HG03354 (cell line): ENCODE data around the gene AHCTF1.

ENCODE experiments used
- ATAC-seq: cut with Tn5 transposase; IDR thresholded peaks from one replicate; pipeline ENCODE4 v1.9.1; 2021; ENCODE audit warnings: mild to moderate bottlenecking; ENCODE audit not compliant: unreplicated experiment, poor library complexity, severe bottlenecking

Gene AHCTF1

DNA sequence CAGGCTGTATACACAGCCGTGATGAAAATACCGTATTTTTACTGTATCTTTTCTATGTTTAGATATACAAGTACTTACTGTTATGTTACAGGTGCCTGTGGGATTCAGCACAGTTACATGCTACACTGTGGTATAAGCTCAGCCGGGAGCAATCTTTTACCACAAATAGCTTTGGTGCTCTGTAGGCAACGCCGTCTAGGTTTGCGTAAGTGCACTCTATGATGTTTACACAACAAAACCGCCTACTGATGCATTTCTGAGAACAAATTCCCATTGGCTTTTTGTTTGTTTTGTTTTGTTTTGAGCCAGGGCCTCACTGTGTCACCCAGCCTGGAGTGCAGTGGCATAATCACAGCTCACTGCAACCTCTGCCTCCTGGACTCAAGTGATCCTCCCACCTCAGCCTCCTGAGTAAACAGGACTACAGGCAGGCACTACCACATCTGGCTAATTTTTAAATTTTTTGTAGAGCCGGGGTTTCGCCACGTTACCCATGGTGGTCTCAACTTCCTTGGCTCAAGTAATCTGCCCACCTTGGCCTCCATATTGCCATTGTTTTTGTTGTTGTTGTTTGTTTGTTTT is 126.5 kb downstream of the AHCTF1 start:
- ATAC-seq = no peak

DNA sequence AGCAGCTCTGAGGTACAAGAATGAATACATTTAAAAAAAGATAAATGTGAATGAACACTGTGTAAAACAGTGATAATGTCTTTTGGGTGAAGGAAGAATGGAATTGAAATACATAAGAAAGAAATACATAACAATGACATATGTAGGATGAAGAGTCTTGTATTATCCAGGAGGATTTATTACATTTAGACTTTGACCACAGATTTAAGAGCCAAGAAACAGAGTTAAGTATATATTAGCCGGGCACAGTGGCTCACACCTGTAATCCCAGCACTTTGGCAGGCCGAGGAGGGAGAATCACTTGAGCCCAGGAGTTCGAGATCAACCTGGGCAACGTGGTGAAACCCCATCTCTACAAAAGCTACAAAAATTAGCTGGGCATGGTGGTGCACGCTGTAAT is 127.9 kb downstream of the AHCTF1 start:
- no peak for ATAC-seq

DNA sequence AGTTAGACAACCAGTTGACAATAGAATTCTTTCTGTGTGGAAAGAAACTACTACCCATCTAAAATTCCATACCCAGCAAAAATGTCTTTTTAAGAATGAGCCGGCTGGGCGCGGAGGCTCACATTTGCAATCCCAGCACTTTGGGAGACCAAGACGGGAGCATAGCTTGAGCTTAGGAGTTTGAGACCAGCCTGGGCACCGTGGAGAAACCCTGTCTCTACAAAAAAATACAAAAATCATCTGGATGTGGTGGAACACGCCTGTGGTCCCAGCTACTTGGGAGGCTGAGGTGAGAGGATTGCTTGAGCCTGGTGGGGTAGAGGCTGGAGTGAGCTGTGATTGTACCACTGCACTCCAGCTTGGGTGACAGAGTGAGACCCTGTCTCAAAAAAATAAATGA is 128.4 kb downstream of the AHCTF1 start:
- no peak for ATAC-seq

DNA sequence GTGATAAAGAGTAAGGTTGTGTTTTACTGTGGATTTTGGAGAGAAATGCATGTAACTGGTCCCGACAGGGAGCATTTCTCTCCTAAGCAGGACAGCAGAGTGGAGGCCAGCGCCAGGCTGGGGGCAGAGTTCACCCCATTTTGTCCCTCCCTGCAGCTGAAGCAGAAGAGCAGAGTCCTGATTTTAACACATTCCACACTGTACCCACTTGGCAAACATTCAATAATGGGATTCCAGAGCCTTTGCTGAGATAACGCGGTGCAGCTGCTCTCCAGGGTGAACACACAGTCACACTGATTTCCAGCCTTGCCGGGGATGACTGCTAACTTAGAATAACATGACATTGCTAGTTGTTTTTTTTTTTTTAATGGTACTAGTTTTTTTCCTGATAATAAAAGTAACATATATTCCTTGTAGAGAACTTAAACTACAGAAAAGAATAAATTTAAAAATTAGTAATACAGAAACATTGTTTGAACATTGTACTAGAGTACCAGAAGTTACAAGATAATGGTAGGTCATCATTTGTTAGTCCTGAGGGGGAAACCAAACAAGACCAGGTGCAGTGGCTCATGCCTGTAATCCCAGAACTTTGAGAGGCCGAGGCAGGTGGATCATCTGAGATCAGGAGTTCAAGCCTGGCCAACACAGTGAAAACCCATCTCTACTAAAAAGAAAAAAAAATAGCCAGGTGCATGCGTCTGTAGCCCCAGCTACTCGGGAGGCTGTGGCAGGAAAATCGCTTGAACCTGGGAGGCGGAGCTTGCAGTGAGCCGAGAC is 130.3 kb downstream of the AHCTF1 start:
- ATAC-seq = no peak

DNA sequence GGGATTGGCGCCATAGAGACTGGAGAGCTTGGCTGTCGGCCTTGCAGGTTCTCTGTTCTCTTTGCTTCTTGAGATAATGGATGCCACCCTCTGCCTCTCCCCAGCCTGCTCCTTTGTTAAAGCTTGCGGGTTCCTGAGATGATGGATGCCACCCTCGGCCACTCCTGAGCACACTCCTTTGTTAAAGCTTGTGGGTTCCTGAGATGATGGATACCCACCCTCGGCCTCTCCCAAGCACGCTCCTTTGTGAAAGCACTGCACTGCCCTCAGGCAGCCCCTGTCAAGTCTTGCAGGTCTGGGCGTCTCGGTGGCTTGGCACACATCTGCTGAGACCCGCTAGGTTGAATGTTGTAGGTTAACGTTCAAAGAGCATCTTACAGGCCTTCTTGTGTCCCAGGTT is 131.0 kb downstream of the AHCTF1 start:
- no peak for ATAC-seq

DNA sequence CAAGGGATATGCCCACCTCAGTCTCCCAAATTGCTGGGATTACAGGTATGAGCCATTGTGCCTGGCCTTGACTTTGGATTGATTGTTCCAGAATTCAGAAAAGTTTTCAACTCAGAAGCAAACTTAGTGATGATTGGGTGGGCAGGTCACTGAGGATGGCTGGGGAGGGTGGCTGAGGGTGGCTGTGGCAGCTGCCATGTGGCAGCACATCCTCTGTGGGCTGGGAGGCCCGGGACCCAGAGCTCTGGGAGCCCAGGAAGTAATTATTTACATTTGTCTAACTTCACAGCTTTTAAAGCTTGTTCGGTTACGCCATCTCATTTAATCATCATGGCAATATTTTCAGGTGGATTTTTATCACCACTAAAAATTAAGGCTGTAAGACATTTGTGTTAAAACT is 131.4 kb downstream of the AHCTF1 start:
- no peak for ATAC-seq

DNA sequence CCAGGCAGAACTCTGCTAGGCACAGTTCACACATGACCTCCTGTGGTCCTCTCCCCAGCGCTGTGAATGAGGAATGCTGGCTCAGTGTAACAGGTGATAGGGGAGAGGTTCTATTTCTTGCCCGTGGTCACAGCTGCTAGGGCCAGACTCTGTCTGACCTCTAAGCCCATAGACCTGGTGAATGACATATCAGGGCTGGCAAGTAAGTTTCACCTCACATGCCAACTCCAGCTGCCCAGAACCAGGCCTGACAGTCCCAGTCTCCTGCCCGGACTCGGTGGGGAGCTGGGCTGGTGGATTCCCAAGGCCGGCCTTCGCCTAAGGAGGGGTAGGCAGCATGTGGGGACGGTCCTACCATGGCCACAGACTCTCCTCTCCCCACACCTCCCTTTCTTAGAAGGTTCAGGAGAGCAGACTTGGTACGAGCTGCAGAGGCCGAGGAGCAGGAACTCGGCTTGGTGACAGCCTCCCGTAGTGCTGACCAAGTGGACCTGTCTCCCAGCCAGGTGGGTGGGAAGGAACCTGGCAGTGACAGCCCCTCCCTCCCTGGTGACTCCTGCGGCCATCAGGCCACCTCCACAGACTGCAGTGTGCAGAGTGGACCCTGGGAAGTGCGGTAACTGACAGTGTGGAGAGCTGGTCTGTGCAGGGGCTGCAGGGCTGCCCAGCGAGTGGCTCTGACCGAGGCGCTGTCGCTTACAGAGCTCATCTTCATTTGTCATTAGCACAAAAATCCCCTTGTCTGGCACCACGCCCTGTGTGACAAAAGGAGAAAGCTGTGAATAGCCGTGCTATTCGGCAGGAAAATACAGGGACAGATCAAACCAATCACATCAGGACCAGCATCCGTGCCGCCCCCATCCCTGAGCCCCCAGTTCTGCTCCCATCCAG is 132.9 kb downstream of the AHCTF1 start:
- no peak for ATAC-seq

DNA sequence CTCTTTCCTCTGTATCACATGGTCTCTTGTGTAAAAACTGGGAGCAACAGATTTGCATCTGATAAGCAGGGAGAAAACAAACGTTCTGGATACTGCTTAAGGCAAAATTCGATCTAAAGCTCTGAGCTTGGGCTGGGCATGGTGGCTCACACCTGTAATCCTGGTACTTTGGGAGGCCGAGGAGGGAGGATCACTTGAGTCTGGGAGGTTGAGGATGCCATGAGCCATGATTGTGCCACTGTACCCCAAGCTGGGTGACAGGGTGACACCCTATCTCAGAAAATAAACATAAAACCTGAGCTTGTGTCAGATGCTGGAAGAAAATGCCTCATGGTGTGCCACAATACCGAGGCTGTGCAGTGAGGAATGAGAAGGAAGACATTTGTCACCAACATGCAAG is 133.6 kb downstream of the AHCTF1 start:
- no peak for ATAC-seq

DNA sequence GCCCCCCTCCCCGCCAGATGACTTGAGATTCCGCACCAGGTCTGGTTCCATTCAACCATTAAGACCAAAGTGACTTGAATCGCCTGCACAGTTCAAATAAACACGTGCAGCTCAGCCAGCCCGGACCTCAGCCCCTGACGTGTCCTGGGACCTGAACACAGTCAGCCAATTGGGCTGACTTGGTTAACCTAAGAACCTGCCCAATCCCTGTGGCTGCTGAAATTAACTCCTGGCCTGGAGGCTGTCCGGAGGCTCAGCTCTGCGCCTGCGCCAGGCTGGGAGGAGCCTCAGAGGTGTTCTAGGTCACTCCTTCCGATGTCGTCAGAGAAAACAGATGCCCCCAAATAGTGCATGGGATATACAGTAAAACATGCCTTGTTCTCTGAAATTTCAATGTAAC is 134.2 kb downstream of the AHCTF1 start:
- no peak for ATAC-seq

DNA sequence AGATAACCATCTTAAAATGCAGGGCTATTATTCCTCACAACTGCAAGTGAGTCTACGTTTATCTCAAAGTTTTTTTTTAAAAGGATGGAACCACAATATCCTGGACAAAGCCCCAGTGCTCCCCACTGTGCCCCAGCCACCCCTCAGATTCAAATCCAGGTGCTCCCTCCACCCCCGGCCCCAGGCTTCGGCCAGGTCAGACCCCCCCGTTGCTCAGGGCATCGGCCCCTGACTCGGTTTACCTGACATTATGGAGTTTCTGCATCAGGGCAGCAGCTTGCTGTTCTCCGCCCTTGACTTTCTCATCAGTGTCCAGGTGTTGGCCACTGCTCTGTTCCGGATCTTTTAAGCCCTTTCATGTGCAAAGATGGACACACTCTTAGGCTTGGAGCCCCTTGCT is 134.6 kb downstream of the AHCTF1 start:
- no peak for ATAC-seq

DNA sequence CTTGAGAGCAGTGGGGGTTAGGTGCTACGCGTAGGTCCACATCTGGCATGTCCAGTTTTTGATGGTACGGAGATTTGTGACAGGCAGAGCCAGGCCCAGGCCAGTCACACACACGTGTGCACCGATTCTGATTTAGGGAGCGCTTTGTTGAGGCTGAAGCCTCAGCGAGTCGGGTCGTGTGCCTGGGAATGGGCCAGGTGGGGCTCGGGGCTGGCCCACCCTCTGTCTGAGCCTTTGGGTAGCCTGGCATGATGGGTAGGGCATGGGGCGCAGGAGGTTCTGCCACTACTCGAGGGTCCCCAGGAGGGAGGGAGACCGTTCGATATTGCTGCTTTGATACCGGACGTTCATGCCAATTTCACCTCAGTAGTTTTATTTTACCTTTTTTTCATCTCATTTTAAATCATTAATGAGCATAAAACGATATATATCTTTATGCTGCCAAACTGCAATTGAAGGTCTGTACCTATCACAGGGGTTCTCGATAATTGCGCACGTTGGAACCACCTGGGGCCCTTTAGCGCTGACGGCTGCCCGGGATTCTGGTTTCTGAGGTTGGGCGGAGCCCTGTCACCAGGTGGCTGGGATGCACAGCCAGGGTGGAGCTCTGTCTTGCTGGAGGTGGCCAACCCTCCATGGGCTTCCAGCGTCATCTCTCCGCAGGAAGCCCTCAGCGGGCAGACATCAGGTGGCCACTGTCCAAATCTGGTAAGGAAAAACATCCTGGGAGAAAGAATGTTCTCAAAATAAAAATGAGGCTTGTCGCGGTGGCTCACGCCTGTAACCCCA is 135.6 kb downstream of the AHCTF1 start:
- ATAC-seq = no peak

DNA sequence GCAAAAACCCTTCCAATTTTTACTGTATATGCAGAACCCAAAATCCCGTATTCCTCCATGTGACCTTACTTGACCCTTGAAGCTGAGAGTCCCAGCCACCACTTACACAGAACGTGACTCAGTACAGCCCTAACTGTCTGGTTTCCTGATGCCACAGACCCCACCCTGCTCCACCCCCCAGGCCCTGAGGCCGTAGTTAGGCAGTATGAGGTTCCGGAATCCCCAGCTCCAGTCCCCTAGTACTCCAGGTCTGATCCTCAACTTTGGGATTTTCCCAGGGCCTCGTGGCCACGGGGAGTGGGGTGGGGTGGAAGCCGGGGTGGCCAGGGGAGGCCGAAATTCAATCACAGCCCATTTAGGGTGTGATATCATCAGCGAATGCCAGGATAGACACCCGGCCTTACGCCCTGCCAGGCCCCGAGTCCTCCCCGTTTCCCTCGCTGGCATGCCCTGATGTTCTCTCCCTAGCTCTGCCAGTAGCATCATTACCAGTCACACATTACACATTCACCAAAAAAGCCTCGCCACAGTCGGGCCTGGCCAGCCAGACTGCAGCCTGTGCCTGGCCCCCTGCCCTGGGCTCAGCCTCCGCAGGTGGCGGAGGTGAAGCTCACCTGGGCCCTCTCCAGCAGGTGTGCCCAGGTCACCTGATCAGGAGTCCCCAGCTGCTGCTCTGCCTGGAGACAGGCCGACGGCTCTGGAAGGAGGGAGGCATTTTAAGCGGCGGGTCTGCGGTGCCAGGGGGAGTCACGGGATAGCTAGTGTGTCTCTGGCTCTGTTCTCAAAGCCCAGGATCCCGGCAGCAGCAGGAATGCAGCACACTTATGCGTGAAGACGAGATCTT is 136.7 kb downstream of the AHCTF1 start:
- ATAC-seq = no peak

DNA sequence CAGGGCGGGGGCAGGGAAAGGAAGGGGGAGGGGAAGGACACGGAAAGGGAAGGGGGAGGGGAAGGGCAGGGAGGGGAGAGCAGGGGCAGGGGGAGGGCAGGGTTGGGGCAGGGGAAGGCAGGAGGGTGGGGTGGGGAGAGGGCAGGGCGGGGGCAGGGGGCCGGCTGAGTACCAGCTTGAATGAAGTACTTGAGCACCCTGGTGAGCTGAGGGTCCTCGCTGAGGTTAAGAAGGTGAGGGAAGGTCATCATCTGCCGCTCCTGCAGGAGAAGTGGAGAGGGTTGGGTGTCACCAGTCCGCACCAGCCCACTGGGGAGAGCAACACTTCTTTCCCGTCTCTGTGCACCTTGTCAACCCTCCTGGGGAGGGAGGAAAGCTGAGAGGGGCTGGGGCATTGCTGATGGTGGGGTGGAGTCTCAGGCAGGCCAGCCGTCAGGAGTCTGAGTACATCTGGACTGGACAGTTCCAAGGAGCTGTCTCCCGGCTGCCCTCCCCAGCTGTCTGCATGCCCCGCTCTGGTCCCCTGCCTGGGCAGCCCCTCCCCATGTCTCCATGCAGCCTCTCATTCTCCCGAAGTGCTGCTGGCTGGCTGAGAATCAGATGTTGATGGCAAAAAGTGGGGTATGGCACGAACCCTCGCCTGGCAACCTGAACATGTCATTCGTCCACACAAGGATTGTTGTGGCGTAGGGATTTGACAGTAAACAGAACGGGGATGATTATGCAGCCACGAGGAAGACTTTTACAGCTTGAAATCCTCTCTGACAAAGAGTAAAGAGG is 137.5 kb downstream of the AHCTF1 start:
- ATAC-seq = no peak

DNA sequence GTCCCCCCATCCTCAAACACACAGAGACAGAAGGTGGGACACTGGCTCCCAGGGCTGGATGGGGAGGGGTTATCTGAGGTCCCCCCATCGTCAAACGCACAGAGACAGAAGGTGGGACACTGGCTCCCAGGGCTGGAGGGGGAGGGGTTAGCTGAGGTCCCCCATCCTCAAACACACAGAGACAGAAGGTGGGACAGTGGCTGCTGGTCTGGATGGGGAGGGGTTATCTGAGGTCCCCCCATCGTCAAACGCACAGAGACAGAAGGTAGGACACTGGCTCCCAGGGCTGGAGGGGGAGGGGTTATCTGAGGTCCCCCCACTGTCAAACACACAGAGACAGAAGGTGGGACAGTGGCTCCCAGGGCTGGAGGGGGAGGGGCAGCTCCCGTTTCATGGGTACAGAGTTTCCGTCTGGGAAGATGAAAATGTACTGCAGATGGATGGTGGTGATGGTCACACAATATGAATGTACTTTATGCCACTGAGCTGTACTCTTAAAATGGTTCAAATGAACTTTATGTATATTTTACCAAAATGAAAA is 138.3 kb downstream of the AHCTF1 start:
- ATAC-seq = no peak

DNA sequence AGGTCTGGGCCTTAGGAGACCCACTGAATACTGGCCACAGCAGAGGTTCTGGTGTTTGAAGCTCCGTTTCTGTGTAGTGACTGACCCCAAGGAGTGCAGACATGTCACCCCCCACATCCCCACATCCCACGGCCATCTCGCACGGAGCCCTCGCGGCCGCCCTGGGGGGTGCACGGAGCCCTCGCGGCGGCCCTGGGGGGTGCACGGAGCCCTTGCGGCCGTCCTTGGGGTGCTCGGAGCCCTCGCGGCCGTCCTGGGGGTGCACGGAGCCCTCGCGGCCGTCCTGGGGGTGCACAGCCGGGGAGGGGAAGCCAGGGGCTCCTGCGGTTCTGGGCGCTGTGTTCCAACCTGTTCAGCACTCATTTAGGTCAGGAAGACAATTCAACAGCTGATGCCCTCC is 139.1 kb downstream of the AHCTF1 start:
- ATAC-seq = no peak

DNA sequence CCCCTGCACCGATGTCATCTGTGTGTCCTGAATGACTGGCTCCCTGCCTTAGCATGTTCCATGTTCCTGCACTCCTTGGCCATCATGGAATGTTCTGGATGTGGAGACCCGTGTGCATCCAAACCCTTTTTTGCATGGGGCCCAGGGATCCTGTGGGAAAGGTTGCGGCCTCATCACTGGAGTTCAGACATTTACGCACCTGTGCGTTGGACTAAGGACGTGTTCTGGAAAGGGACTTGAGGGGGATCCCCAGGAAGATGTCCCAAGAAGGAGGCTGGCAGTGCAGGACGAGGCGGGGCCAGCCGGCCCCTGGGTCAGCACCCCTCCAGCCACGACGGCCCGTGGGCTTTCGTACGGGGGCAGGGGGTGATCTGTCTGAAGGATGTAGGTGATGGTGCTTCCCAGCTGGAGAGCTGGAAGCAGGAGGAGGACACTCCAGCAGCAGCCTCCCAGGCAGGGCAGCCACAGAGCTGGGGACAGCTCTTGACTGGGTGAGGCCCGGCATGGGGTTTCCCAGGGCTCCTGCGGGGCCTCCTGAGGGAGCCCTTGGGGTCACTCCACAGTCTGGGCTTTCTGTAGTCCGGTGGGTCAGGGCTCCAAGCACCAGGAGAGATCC is 140.3 kb downstream of the AHCTF1 start:
- ATAC-seq = no peak

DNA sequence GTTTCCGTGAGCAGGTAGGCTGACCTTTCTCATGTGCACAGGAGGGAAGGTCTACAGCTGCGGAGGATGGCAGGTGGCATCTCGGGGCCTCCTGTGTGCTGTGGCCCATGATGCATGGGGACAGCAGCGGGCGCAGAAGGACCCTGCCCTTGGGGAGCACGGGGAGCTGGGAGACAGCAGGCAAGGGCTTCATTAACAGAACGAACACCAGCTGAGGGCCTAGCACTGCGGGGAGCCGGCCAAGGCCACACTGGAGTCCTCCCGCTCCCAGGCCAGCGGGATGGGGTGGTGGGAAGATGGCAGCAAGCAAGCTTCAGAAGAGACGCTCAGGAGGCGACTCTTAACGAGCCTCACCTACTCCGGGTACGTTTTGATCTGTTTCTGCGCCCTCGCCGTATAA is 140.9 kb downstream of the AHCTF1 start:
- ATAC-seq = no peak

DNA sequence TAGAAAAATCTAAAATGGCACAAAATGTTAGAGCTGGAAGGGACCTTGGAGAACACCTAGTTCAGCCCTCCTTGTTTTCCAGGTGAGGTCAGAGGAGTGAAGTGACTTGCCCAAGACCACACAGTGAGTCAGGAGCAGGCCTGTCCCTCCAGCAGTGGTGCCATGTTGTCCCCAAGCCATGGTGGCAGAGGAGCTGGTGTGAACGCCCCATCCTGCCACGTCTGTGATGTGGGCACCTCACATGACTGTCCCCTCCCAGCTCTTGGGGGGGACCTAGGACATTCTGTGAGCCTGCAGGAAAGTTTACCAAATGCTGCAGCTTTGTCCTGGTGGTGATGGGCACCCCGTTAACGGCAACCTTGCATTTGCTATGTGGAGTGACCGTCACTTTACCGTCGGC is 141.4 kb downstream of the AHCTF1 start:
- no peak for ATAC-seq
